ENCODE measurements around the gene METTL9.
"Not testable (repeated sequence)": the region's sequence is repeated elsewhere in the genome, so short reads cannot be mapped to it uniquely, and the experiment has no call there.

DNA sequence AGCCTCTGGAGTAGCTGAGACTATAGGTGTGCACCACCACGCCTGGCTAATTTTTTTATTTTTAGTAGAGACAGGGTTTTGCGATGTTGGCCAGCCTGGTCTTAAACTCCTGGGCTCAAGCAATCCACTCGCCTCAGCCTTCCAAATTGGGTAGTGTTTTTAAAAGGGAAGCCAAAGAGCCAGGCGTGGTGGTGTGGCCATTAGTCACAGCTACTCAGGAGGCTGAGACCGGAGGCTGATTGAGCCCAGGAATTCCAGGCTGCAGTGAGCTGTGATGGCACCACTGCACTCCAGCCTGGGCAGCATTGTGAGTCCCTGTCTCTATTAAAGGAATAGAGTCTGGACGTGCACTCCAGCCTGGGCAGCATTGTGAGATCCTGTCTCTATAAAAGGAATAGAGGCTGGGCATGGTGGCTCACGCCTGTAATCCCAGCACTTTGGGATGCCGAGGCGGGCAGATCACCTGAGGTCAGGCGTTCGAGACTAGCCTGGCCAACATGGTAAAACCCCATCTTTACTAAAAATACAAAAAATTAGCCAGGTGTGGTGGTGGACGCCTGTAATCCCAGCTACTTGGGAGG, 50.5 kb downstream of the METTL9 start:
- TF ChIP-seq, protein P1, sequence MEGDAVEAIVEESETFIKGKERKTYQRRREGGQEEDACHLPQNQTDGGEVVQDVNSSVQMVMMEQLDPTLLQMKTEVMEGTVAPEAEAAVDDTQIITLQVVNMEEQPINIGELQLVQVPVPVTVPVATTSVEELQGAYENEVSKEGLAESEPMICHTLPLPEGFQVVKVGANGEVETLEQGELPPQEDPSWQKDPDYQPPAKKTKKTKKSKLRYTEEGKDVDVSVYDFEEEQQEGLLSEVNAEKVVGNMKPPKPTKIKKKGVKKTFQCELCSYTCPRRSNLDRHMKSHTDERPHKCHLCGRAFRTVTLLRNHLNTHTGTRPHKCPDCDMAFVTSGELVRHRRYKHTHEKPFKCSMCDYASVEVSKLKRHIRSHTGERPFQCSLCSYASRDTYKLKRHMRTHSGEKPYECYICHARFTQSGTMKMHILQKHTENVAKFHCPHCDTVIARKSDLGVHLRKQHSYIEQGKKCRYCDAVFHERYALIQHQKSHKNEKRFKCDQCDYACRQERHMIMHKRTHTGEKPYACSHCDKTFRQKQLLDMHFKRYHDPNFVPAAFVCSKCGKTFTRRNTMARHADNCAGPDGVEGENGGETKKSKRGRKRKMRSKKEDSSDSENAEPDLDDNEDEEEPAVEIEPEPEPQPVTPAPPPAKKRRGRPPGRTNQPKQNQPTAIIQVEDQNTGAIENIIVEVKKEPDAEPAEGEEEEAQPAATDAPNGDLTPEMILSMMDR (IDR thresholded peaks at IDR 0.05) = not testable (repeated sequence)
- TF ChIP-seq POLR2A (IDR thresholded peaks at IDR 0.05) = not testable (repeated sequence)

Measured in Peyer's patch (tissue), 4 donors.